Measurements from ENCODE around the gene ACADVL.

- TF ChIP-seq, protein P1, sequence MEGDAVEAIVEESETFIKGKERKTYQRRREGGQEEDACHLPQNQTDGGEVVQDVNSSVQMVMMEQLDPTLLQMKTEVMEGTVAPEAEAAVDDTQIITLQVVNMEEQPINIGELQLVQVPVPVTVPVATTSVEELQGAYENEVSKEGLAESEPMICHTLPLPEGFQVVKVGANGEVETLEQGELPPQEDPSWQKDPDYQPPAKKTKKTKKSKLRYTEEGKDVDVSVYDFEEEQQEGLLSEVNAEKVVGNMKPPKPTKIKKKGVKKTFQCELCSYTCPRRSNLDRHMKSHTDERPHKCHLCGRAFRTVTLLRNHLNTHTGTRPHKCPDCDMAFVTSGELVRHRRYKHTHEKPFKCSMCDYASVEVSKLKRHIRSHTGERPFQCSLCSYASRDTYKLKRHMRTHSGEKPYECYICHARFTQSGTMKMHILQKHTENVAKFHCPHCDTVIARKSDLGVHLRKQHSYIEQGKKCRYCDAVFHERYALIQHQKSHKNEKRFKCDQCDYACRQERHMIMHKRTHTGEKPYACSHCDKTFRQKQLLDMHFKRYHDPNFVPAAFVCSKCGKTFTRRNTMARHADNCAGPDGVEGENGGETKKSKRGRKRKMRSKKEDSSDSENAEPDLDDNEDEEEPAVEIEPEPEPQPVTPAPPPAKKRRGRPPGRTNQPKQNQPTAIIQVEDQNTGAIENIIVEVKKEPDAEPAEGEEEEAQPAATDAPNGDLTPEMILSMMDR (IDR thresholded peaks at IDR 0.05 in 8 of 11, conservative IDR thresholded peaks at IDR 0.05 in 3 of 11), result no peak
- no peak for TF ChIP-seq POLR2A (IDR thresholded peaks at IDR 0.05)
Measured at GRCh38 chr17:7211491-7212273, 8.1 kb upstream of the ACADVL start.
